Epithelial cell of prostate (primary cell): Measurements from ENCODE around the gene SMCO2.

Experiments used
- DNase-seq: peaks from one replicate; pipeline ENCODE4 v3.0.0-alpha.2; 2011; ENCODE audit warnings: low read depth, low spot score
- H3K27ac ChIP-seq: fragments of 450-650 bp; 2 replicates; pipeline ENCODE4 v1.5.1; 2017; ENCODE audit warnings: mild to moderate bottlenecking

SMCO2 gene

GRCh38 chr12:27548301-27549199 lies 102.0 kb downstream of the SMCO2 start:
- no peak for DNase-seq
- peak overlapping the region; percentile 93 for H3K27ac ChIP-seq

DNA sequence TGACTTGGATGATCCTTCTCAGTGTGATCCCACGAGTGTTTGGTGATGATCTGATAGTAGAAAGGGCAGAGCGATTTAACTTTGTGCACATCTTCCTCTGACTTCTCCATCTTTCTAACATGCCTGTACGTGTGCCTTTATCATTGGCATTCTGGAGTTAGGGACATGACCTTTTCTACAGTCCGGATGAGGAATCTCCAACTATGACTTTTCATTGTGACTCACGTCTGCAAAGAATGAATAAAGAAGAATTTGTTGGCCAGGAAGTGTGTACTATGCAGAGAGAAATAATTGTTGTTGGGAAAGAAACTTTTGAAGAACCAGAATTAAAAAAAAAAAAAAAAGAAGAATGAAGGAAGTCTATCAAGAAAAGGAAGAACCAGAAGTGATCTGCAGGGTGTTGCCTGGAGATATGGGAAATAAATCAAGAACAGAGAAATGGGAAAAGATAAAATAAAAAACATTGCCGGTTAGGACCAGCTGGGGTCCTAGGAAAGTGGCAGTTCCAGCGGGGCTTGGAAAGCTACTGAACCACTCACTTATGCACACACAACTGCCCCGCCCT lies 102.8 kb downstream of the SMCO2 start:
- peak overlapping the region; percentile 93 for H3K27ac ChIP-seq
- peak; percentile 78 for DNase-seq

- H3K27ac ChIP-seq = peak overlapping the region; percentile 93
- peak; percentile 83 for DNase-seq
These were observed 103.5 kb downstream of the SMCO2 start for GRCh38 chr12:27549801-27550652.

GRCh38 chr12:27550653-27550975 lies 104.1 kb downstream of the SMCO2 start:
- H3K27ac ChIP-seq = peak overlapping the region; percentile 93
- DNase-seq = no peak

DNA sequence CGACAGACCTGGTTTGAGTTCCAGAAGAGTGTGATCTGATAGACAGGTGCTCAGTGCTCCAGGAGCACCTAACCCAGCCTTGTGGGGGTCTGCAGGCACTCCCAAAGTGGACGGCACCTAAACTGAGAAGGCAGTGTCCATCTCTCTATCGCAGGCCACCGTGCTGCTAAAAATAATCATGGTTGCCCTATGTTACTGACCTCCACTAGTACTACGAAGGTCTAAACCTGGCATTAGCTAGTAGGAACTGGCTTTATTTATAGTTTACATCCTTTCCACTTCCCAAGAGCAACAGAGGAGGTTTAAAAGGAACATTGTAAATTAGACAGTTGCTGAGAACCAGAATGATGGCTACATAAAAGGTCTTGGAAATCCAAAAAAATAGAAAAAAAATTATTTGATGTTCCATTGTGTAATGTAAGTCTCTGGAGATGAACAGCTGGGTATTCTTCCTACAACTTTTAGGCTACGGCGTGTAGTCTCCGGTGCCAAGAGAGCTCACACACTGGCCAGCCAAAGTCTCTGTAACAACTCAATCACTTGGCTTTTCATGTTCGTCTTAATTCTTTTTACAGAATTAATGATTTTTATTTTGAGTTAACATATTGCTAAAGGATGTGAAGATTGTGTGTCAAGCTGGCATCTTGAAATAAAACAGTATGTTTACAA lies 104.8 kb downstream of the SMCO2 start:
- no peak for DNase-seq
- H3K27ac ChIP-seq = peak overlapping the region; percentile 93
